ENCODE results near the gene PIEZO2.

DNA sequence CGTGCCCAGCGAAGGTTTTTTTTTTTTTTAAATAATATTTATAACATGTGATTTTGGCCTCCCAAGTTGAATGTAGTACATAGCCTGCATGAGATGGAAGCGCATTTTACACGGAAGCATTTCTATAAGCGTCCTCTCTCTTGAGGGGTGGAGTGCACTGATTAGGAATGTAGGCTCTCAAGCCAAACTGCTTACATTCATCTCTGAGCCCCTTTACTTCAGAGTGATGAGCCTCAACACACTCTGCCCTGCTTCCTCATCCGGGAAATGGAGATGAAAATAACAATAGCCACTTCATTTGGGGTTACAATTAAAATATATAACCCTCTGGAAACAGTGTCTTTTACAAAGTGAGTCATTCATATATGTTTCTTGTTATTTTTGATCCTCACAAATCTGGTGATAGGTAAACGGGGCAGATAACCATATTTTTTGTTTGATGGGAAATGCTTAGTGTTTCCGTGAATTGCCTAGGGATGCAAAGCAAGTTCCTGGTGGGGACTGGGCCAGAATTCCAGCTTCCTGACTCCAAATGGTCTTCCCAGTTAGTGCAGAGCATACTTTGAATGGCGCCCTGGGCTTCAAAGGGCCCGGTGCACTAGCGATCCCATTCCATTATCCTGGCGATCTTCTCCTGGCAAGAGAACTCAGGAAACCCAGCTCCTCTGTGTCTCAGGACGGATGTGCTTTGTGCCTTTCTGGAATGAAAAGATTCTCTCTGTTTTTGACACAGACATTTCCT, 124.3 kb downstream of the PIEZO2 start:
- no peak for TF ChIP-seq POLR2A (IDR thresholded peaks at IDR 0.05; ENCODE audit: low read depth, low read length)
- TF ChIP-seq TAF1 (IDR thresholded peaks at IDR 0.05; ENCODE audit: low read depth, low read length): no peak

Measured in GM12891 (cell line).